NCI-H1930 (cell line): ENCODE measurements around the gene PDE7B.
A peak's percentile ranks its signal among the peaks of the same experiment; 100 is the strongest.

Source experiments
- DNase-seq, 2 experiments: peaks; one replicate each; lab custom pipeline; 2025; lab: John Stamatoyannopoulos, UW

The PDE7B gene

GRCh38 chr6:135888818-135889217, 37.3 kb downstream of the PDE7B start:
- no peak for DNase-seq

GRCh38 chr6:135890876-135891275, 39.4 kb downstream of the PDE7B start:
- no peak for DNase-seq

- DNase-seq: no peak
These were observed 40.2 kb downstream of the PDE7B start for GRCh38 chr6:135891710-135892109.

GRCh38 chr6:135895231-135895911, 43.9 kb downstream of the PDE7B start:
- DNase-seq: no peak

GRCh38 chr6:135897087-135897486, 45.6 kb downstream of the PDE7B start:
- DNase-seq: no peak

- no peak for DNase-seq
These were observed 50.4 kb downstream of the PDE7B start for GRCh38 chr6:135901774-135902524.

GRCh38 chr6:135902756-135903331, 51.3 kb downstream of the PDE7B start:
- DNase-seq: no peak

- DNase-seq: no peak
These were observed 53.2 kb downstream of the PDE7B start for GRCh38 chr6:135904666-135905065.

- DNase-seq: no peak
These were observed 54.3 kb downstream of the PDE7B start for GRCh38 chr6:135905604-135906300.

- no peak for DNase-seq
These were observed 55.0 kb downstream of the PDE7B start for GRCh38 chr6:135906542-135906941.

GRCh38 chr6:135906972-135907465, 55.5 kb downstream of the PDE7B start:
- no peak for DNase-seq

GRCh38 chr6:135909737-135910387, 58.4 kb downstream of the PDE7B start:
- peak; percentile 26 to 62 for DNase-seq

GRCh38 chr6:135910790-135911618, 59.5 kb downstream of the PDE7B start:
- no peak for DNase-seq

- DNase-seq: no peak
These were observed 62.3 kb downstream of the PDE7B start for GRCh38 chr6:135913785-135914184.

- DNase-seq: no peak
These were observed 67.5 kb downstream of the PDE7B start for GRCh38 chr6:135919026-135919425.

- DNase-seq: no peak
These were observed 69.2 kb downstream of the PDE7B start for GRCh38 chr6:135920689-135921088.

- no peak for DNase-seq
These were observed 69.7 kb downstream of the PDE7B start for GRCh38 chr6:135921188-135921587.

GRCh38 chr6:135922174-135922573, 70.7 kb downstream of the PDE7B start:
- DNase-seq: no peak

- no peak for DNase-seq
These were observed 71.2 kb downstream of the PDE7B start for GRCh38 chr6:135922746-135923145.

- no peak for DNase-seq
These were observed 81.2 kb downstream of the PDE7B start for GRCh38 chr6:135932651-135933050.
